SK-N-MC (cell line): ENCODE measurements around the gene POPDC3.

Experiments
- EZH2 ChIP-seq: fragments of 200-600 bp; sonication (generic); IDR thresholded peaks from one replicate; pipeline ENCODE4 v1.6.1; 2017; ENCODE audit warnings: antibody characterized with exemption
- FOXP2 ChIP-seq: optimal IDR thresholded peaks from 2 replicates; pipeline ENCODE3; 2011; ENCODE audit warnings: mild to moderate bottlenecking, moderate library complexity; ENCODE audit not compliant: insufficient read depth; ENCODE audit errors: extremely low read length, control extremely low read depth
- POLR2AphosphoS5 ChIP-seq: IDR thresholded peaks from 2 replicates; pipeline ENCODE4 v1.6.1; 2012; ENCODE audit warnings: mild to moderate bottlenecking, low read depth, low read length, borderline replicate concordance

DNA sequence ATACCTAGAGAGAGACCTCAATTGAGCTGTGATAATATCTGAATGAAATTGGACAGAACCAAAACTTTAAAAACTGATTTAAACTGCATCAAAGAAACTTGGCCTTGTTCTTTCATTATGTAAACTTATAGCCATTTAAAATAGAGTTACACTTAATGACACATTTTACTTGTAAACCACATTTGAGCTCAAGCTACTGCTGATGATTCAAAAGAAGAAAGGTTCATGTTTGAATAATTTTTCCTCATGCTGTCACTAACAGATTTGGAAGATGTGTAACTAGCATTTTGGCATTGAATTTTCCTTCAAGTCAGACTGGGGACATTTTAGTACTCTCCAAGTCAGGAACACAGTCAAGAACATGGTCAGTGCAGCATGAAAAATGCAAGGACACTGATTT is 26.9 kb downstream of the POPDC3 start:
- TF ChIP-seq EZH2 (no peak), POLR2AphosphoS5 (no peak), FOXP2 (no peak)
